ENCODE data around the gene RAB15.

RAB15 gene

GRCh38 chr14:64944861-64945260, 27.3 kb downstream of the RAB15 start:
- no peaks in the 10 kb centered on the region for H3K4me1 ChIP-seq (ENCODE audit: control insufficient read depth, insufficient read depth, low read length)
- ChIA-PET POLR2A (no interaction called here), CTCF (interaction anchor here (0.9 kb wide), 1 partner anchor 15 kb away, joined by 3 read pairs; no protein-coding TSS in a partner anchor)
- no peak overlapping the region for H3K4me3 ChIP-seq (ENCODE audit: low read depth, low read length)
- H3K27ac ChIP-seq (ENCODE audit: extremely low read depth, low read depth, low read length): no peak overlapping the region
- no peak for TF ChIP-seq PRDM1 (tag by site-specific recombination; IDR thresholded peaks at IDR 0.05)
- no peak for TF ChIP-seq KLF16 (tag by site-specific recombination; IDR thresholded peaks at IDR 0.05)
- no peak for TF ChIP-seq OSR2 (tag by site-specific recombination; IDR thresholded peaks at IDR 0.05)
- no peak for TF ChIP-seq ZNF391 (tag by site-specific recombination; IDR thresholded peaks at IDR 0.05; ENCODE audit: borderline replicate concordance, low read depth)
- no peak for TF ChIP-seq FEZF1 (tag by site-specific recombination; IDR thresholded peaks at IDR 0.05)
- TF ChIP-seq MYNN (tag by site-specific recombination; IDR thresholded peaks at IDR 0.05; ENCODE audit: borderline replicate concordance): no peak
- no peak for TF ChIP-seq ZSCAN30 (tag by site-specific recombination; IDR thresholded peaks at IDR 0.05)
- TF ChIP-seq ZNF510 (tag by site-specific recombination; IDR thresholded peaks at IDR 0.05; ENCODE audit: insufficient replicate concordance): no peak
- TF ChIP-seq ZNF221 (tag by site-specific recombination; IDR thresholded peaks at IDR 0.05; ENCODE audit: borderline replicate concordance): no peak
- TF ChIP-seq ZNF645 (tag by site-specific recombination; IDR thresholded peaks at IDR 0.05): no peak
- TF ChIP-seq ZNF175 (tag by site-specific recombination; IDR thresholded peaks at IDR 0.05): no peak
- no peak for TF ChIP-seq ZNF10 (tag by site-specific recombination; IDR thresholded peaks at IDR 0.05)
- no peak for TF ChIP-seq ZNF274 (IDR thresholded peaks at IDR 0.05; ENCODE audit: low read length)
- no peak for TF ChIP-seq ZNF274 (tag by site-specific recombination; IDR thresholded peaks at IDR 0.05; ENCODE audit: borderline replicate concordance)
- no peak for TF ChIP-seq ZNF791 (tag by site-specific recombination; IDR thresholded peaks at IDR 0.05)
- TF ChIP-seq, protein P1, sequence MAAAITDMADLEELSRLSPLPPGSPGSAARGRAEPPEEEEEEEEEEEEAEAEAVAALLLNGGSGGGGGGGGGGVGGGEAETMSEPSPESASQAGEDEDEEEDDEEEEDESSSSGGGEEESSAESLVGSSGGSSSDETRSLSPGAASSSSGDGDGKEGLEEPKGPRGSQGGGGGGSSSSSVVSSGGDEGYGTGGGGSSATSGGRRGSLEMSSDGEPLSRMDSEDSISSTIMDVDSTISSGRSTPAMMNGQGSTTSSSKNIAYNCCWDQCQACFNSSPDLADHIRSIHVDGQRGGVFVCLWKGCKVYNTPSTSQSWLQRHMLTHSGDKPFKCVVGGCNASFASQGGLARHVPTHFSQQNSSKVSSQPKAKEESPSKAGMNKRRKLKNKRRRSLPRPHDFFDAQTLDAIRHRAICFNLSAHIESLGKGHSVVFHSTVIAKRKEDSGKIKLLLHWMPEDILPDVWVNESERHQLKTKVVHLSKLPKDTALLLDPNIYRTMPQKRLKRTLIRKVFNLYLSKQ (tag by site-specific recombination; IDR thresholded peaks at IDR 0.05; ENCODE audit: borderline replicate concordance): no peak
- TF ChIP-seq REPIN1 (tag by site-specific recombination; IDR thresholded peaks at IDR 0.05; ENCODE audit: low read depth): no peak
- peaks cover 4 to 40% of the 10 kb centered on the region in 2 experiments; a peak in 2 of 3 replicates for H3K36me3 ChIP-seq (ENCODE audit: control insufficient read depth in 2 of 2, insufficient read depth in 1 of 2, low read length in 2 of 2)
- H3K9me3 ChIP-seq (ENCODE audit: control insufficient read depth, insufficient read depth, low read depth, low read length): no peaks in the 10 kb centered on the region

GRCh38 chr14:64944041-64944440, 28.1 kb downstream of the RAB15 start:
- CTCF ChIA-PET: interaction anchor here (0.6 to 0.9 kb wide), 2 partner anchors 18 to 26 kb away, joined by 3 read pairs; no protein-coding TSS in a partner anchor
- H3K4me1 ChIP-seq (ENCODE audit: control insufficient read depth, insufficient read depth, low read length): no peaks in the 10 kb centered on the region
- POLR2A ChIA-PET: no interaction called here
- TF ChIP-seq ZNF175 (tag by site-specific recombination; IDR thresholded peaks at IDR 0.05) (no peak), OSR2 (tag by site-specific recombination; IDR thresholded peaks at IDR 0.05) (no peak), ZNF560 (tag by site-specific recombination; IDR thresholded peaks at IDR 0.05; ENCODE audit: borderline replicate concordance) (no peak), ZBTB21 (tag by site-specific recombination; IDR thresholded peaks at IDR 0.05) (no peak), ZNF704 (tag by site-specific recombination; IDR thresholded peaks at IDR 0.05) (no peak), ZNF48 (tag by site-specific recombination; IDR thresholded peaks at IDR 0.05) (no peak), ZNF214 (tag by site-specific recombination; IDR thresholded peaks at IDR 0.05; ENCODE audit: borderline replicate concordance) (no peak), ZNF24 (tag by site-specific recombination; IDR thresholded peaks at IDR 0.05) (no peak), ZNF514 (tag by site-specific recombination; IDR thresholded peaks at IDR 0.05) (no peak), ZNF521 (tag by site-specific recombination; IDR thresholded peaks at IDR 0.05) (no peak), MEIS1 (CRISPR knock-in tag; IDR thresholded peaks at IDR 0.05; ENCODE audit: borderline replicate concordance) (no peak), ZSCAN4 (tag by site-specific recombination; IDR thresholded peaks at IDR 0.05) (no peak), ZNF292 (tag by site-specific recombination; IDR thresholded peaks at IDR 0.05; ENCODE audit: borderline replicate concordance, low read depth) (no peak), ZNF274 (IDR thresholded peaks at IDR 0.05; ENCODE audit: low read length) (no peak), ZNF274 (tag by site-specific recombination; IDR thresholded peaks at IDR 0.05; ENCODE audit: borderline replicate concordance) (no peak)
- TF ChIP-seq, protein P2, sequence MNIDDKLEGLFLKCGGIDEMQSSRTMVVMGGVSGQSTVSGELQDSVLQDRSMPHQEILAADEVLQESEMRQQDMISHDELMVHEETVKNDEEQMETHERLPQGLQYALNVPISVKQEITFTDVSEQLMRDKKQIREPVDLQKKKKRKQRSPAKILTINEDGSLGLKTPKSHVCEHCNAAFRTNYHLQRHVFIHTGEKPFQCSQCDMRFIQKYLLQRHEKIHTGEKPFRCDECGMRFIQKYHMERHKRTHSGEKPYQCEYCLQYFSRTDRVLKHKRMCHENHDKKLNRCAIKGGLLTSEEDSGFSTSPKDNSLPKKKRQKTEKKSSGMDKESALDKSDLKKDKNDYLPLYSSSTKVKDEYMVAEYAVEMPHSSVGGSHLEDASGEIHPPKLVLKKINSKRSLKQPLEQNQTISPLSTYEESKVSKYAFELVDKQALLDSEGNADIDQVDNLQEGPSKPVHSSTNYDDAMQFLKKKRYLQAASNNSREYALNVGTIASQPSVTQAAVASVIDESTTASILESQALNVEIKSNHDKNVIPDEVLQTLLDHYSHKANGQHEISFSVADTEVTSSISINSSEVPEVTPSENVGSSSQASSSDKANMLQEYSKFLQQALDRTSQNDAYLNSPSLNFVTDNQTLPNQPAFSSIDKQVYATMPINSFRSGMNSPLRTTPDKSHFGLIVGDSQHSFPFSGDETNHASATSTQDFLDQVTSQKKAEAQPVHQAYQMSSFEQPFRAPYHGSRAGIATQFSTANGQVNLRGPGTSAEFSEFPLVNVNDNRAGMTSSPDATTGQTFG (tag by site-specific recombination; IDR thresholded peaks at IDR 0.05; ENCODE audit: borderline replicate concordance): no peak

More at GRCh38 chr14:64944041-64944440, 28.1 kb downstream of the RAB15 start:
- peaks cover 4 to 41% of the 10 kb centered on the region in 2 experiments; a peak in 2 of 3 replicates for H3K36me3 ChIP-seq (ENCODE audit: control insufficient read depth in 2 of 2, insufficient read depth in 1 of 2, low read length in 2 of 2)
- H3K27ac ChIP-seq (ENCODE audit: extremely low read depth, low read depth, low read length): no peak overlapping the region
- H3K9me3 ChIP-seq (ENCODE audit: control insufficient read depth, insufficient read depth, low read depth, low read length): no peaks in the 10 kb centered on the region
- H3K4me3 ChIP-seq (ENCODE audit: low read depth, low read length): no peak overlapping the region
